Upper lobe of left lung (tissue), 4 donors: Measurements from ENCODE around the gene TLE2.

ENCODE experiments used
- CTCF ChIP-seq, 6 experiments: fragments of 450-650 bp in 4 of 6; fragments of 200-600 bp in 2 of 6; sonication (generic) in 2 of 6; IDR thresholded peaks; one replicate each; pipeline ENCODE4 v1.5.1; 2016 to 2019; ENCODE audit warnings: antibody characterized with exemption in 6 of 6
- EP300 ChIP-seq, 4 donors: sonication (generic); formaldehyde crosslinking; IDR thresholded peaks; one replicate each; pipeline ENCODE4 v1.5.1; 2017; ENCODE audit warnings: antibody characterized with exemption in 4 of 4, control low read depth in 2 of 4
- POLR2A ChIP-seq, 4 donors: fragments of 450-650 bp; IDR thresholded peaks; one replicate each; pipeline ENCODE4 v1.5.1; 2016 to 2017; ENCODE audit warnings: antibody characterized with exemption in 4 of 4, mild to moderate bottlenecking in 2 of 4
- POLR2AphosphoS5 ChIP-seq, 2 donors: sonication (generic); formaldehyde crosslinking; IDR thresholded peaks; one replicate each; pipeline ENCODE4 v1.5.1; 2017; ENCODE audit warnings: antibody characterized with exemption in 2 of 2

GRCh38 chr19:3073159-3073563, 44.1 kb upstream of the TLE2 start:
- TF ChIP-seq CTCF (IDR thresholded peaks at IDR 0.05) = no peak
- peak in 1 of 2 donors; percentile 69 for TF ChIP-seq POLR2AphosphoS5 (IDR thresholded peaks at IDR 0.05)
- no peak for TF ChIP-seq POLR2A (IDR thresholded peaks at IDR 0.05)
- TF ChIP-seq EP300 (IDR thresholded peaks at IDR 0.05) = no peak
